Caco-2 (cell line): ENCODE results near the gene UCHL3. TPM values are rescaled to one million over a fixed set of nuclear protein-coding genes. Genes with fewer than 3 reads are reported as not detected.
A peak's percentile ranks its signal among the peaks of the same experiment; 100 is the strongest.

Experiments
- BruUV-seq: library from RNA; stranded (reverse); fragments of 400-500 nt; replicated peaks from 2 replicates; lab custom pipeline; 2021; lab: Mats Ljungman, UMichigan
- CTCF ChIA-PET: fragments of 300-600 bp; sonication (Branson Sonifier 250); formaldehyde crosslinking; loops from one replicate; lab custom pipeline; 2022; ENCODE audit warnings: antibody characterized with exemption; lab: Charles Lee
- POLR2A ChIA-PET: fragments of 300-600 bp; sonication (Branson Sonifier 250); formaldehyde crosslinking; loops from one replicate; lab custom pipeline; 2022; ENCODE audit warnings: antibody characterized with exemption; lab: Charles Lee
- DNase-seq, 2 experiments: peaks; one replicate each; pipeline versions ENCODE4 v3.0.0 to v3.0.0-alpha.2; 2020 to 2022
- H3K27me3 ChIP-seq: replicated peaks from 2 replicates; pipeline ENCODE4 v1.6.0; 2011; ENCODE audit warnings: low read length; ENCODE audit not compliant: control insufficient read depth, insufficient read depth
- H3K36me3 ChIP-seq: 2 replicates; pipeline ENCODE4 v1.5.1; 2011; ENCODE audit warnings: low read length; ENCODE audit not compliant: control insufficient read depth, insufficient read depth
- H3K4me1 ChIP-seq: fragments of 250-450 bp; sonication (Bioruptor Pico); 2 replicates; pipeline ENCODE4 v1.5.1; 2020; ENCODE audit warnings: mild to moderate bottlenecking
- H3K4me3 ChIP-seq: 2 replicates; pipeline ENCODE4 v1.5.1; 2011; ENCODE audit warnings: low read depth, mild to moderate bottlenecking, control low read depth, low read length
- H3K9me3 ChIP-seq: fragments of 250-450 bp; sonication (Bioruptor Pico); 2 replicates; pipeline ENCODE4 v1.5.1; 2020; ENCODE audit warnings: mild to moderate bottlenecking, moderate library complexity
- H3K27ac Mint-ChIP-seq: one replicate; pipeline ENCODE4 v1.8.0; 2022; ENCODE audit warnings: mixed read lengths; ENCODE audit not compliant: unreplicated experiment
- H3K27me3 Mint-ChIP-seq: one replicate; pipeline ENCODE4 v1.8.0; 2022; ENCODE audit warnings: mixed read lengths; ENCODE audit not compliant: insufficient read depth, unreplicated experiment
- H3K36me3 Mint-ChIP-seq: one replicate; pipeline ENCODE4 v1.8.0; 2022; ENCODE audit warnings: mild to moderate bottlenecking, mixed read lengths; ENCODE audit not compliant: insufficient read depth, unreplicated experiment
- H3K4me1 Mint-ChIP-seq: one replicate; pipeline ENCODE4 v1.8.0; 2022; ENCODE audit warnings: low read depth, mixed read lengths; ENCODE audit not compliant: unreplicated experiment
- H3K4me3 Mint-ChIP-seq: one replicate; pipeline ENCODE4 v1.8.0; 2022; ENCODE audit warnings: mild to moderate bottlenecking, moderate library complexity, mixed read lengths; ENCODE audit not compliant: unreplicated experiment
- H3K9me3 Mint-ChIP-seq: one replicate; pipeline ENCODE4 v1.8.0; 2022; ENCODE audit warnings: mixed read lengths; ENCODE audit not compliant: unreplicated experiment
- CTCF ChIP-seq, 2 experiments: fragments of 200-600 bp in 1 of 2; IDR thresholded peaks; 1 replicate in 1 of 2; 2 replicates in 1 of 2; pipeline versions ENCODE4 v1.5.1 to v1.8.0; 2011 to 2022; ENCODE audit warnings: antibody characterized with exemption in 1 of 2, control low read depth in 1 of 2, inconsistent platforms in 1 of 2, low read depth in 1 of 2, low read length in 1 of 2, mild to moderate bottlenecking in 1 of 2, moderate library complexity in 1 of 2; ENCODE audit not compliant: insufficient read depth in 1 of 2, severe bottlenecking in 1 of 2, unreplicated experiment in 1 of 2
- intact Hi-C: fragments of 100-400 bp; cut with micrococcal nuclease; formaldehyde crosslinking; loops from one replicate; pipeline ENCODE4 v1.10.0; 2022; ENCODE audit not compliant: unreplicated experiment
- total RNA-seq: library from RNA; stranded (reverse); gene quantifications from 2 replicates; pipeline ENCODE4 v1.2.3, GENCODE V29; 2022

UCHL3 gene
- total RNA-seq, 1 experiment from 2014 or later: 122 TPM

GRCh38 chr13:75533861-75534260 is 15.7 kb upstream of the UCHL3 start:
- no peak for TF ChIP-seq CTCF (IDR thresholded peaks at IDR 0.05; ENCODE audit: insufficient read depth in 1 of 2, low read depth in 1 of 2, low read length in 1 of 2, severe bottlenecking in 1 of 2, unreplicated experiment in 1 of 2)
- ChIA-PET POLR2A (no interaction called here), CTCF (interaction anchor here (0.7 kb wide), 1 partner anchor 20 kb away, joined by 4 read pairs; no protein-coding TSS in a partner anchor)
- no peak for DNase-seq
- BruUV-seq: no TSS peak
- no peaks in the 10 kb centered on the region for H3K27me3 ChIP-seq
- no peak overlapping the region for H3K27ac Mint-ChIP-seq
- peaks cover 14% of the 10 kb centered on the region for H3K4me1 Mint-ChIP-seq
- H3K36me3 Mint-ChIP-seq: peaks cover 30% of the 10 kb centered on the region
- H3K4me3 ChIP-seq: no peak overlapping the region
- no peaks in the 10 kb centered on the region for H3K9me3 Mint-ChIP-seq
- no peaks in the 10 kb centered on the region for H3K9me3 ChIP-seq
- peaks cover 17% of the 10 kb centered on the region for H3K4me1 ChIP-seq
- H3K27me3 Mint-ChIP-seq: no peaks in the 10 kb centered on the region
- intact Hi-C loops: no loop called here
- H3K36me3 ChIP-seq: peaks cover 2% of the 10 kb centered on the region
- no peak overlapping the region for H3K4me3 Mint-ChIP-seq

- Mint-ChIP-seq H3K9me3 (no peaks in the 10 kb centered on the region), H3K4me1 (peaks cover 14% of the 10 kb centered on the region), H3K27me3 (no peaks in the 10 kb centered on the region), H3K4me3 (peak within 1 kb of the TSS; percentile 92), H3K36me3 (peaks cover 30% of the 10 kb centered on the region), H3K27ac (peak within 1 kb of the TSS; percentile 87)
- peak; percentile 30 to 80 for TF ChIP-seq CTCF (IDR thresholded peaks at IDR 0.05; ENCODE audit: insufficient read depth in 1 of 2, low read depth in 1 of 2, low read length in 1 of 2, severe bottlenecking in 1 of 2, unreplicated experiment in 1 of 2)
- DNase-seq: peak; percentile 90 to 91
- ChIA-PET CTCF (interaction anchor here (1.8 kb wide), 1 partner anchor 56 kb away, joined by 14 read pairs; the partner anchor contains the start of gene TBC1D4), POLR2A (no interaction called here)
- intact Hi-C loops: loop anchor here (1.0 to 2.0 kb wide), 2 partner anchors 12 to 55 kb away; partner anchors contain the start of genes TBC1D4 and UCHL3
- Histone ChIP-seq H3K4me3 (peak within 1 kb of the TSS; percentile 87), H3K9me3 (no peaks in the 10 kb centered on the region), H3K4me1 (0 out of 2 replicates have a peak, but pooled peaks cover 7% of the 10 kb centered on the region), H3K27me3 (no peaks in the 10 kb centered on the region), H3K36me3 (peaks cover 2% of the 10 kb centered on the region)
- BruUV-seq: TSS peak; percentile 63
Observed at GRCh38 chr13:75537401-75538365, 11.9 kb upstream of the UCHL3 start, which contains the start of gene COMMD6. COMMD6 (minus strand) TSS chr13:75537841; CDS start chr13:75537805, 36 bp downstream.

- H3K27ac Mint-ChIP-seq: no peak overlapping the region
- POLR2A ChIA-PET: no interaction called here
- BruUV-seq: no TSS peak
Observed at GRCh38 chr13:75541287-75541686, 8.3 kb upstream of the UCHL3 start.

More at GRCh38 chr13:75541287-75541686, 8.3 kb upstream of the UCHL3 start:
- Histone ChIP-seq H3K27me3 (no peaks in the 10 kb centered on the region), H3K4me1 (0 out of 2 replicates have a peak, but pooled peaks cover 5% of the 10 kb centered on the region), H3K4me3 (no peak overlapping the region), H3K36me3 (no peaks in the 10 kb centered on the region), H3K9me3 (no peaks in the 10 kb centered on the region)
- no peak for TF ChIP-seq CTCF (IDR thresholded peaks at IDR 0.05; ENCODE audit: insufficient read depth in 1 of 2, low read depth in 1 of 2, low read length in 1 of 2, severe bottlenecking in 1 of 2, unreplicated experiment in 1 of 2)
- CTCF ChIA-PET: no interaction called here
- no peaks in the 10 kb centered on the region for H3K27me3 Mint-ChIP-seq
- intact Hi-C loops: no loop called here
- H3K4me3 Mint-ChIP-seq: no peak overlapping the region
- H3K9me3 Mint-ChIP-seq: no peaks in the 10 kb centered on the region
- peaks cover 5% of the 10 kb centered on the region for H3K36me3 Mint-ChIP-seq
- H3K4me1 Mint-ChIP-seq: peaks cover 4% of the 10 kb centered on the region
- no peak for DNase-seq
